NCI-H128 (cell line): Measurements from ENCODE around the gene RABEP1.

ENCODE experiments used
- DNase-seq: peaks from one replicate; lab custom pipeline; 2025; ENCODE audit not compliant: unreplicated experiment; lab: John Stamatoyannopoulos, UW

The RABEP1 gene

GRCh38 chr17:5264893-5265292 is 17.2 kb upstream of the RABEP1 start:
- no peak for DNase-seq

- DNase-seq, result no peak
These were observed 12.7 kb upstream of the RABEP1 start for GRCh38 chr17:5269241-5269960.

GRCh38 chr17:5272322-5272721 is 9.8 kb upstream of the RABEP1 start:
- no peak for DNase-seq

- DNase-seq, result no peak
These were observed 646 bp downstream of the RABEP1 start for GRCh38 chr17:5282642-5283217.

- no peak for DNase-seq
These were observed 1.7 kb downstream of the RABEP1 start for GRCh38 chr17:5283571-5284315.

GRCh38 chr17:5284681-5285080 is 2.6 kb downstream of the RABEP1 start:
- no peak for DNase-seq

GRCh38 chr17:5286846-5287245 is 4.8 kb downstream of the RABEP1 start:
- no peak for DNase-seq

- no peak for DNase-seq
These were observed 9.7 kb downstream of the RABEP1 start for GRCh38 chr17:5291683-5292350.

- no peak for DNase-seq
These were observed 15.2 kb downstream of the RABEP1 start for GRCh38 chr17:5297245-5297644.

GRCh38 chr17:5299383-5299782 is 17.3 kb downstream of the RABEP1 start:
- no peak for DNase-seq

- DNase-seq, result no peak
These were observed 22.6 kb downstream of the RABEP1 start for GRCh38 chr17:5304636-5305035.

GRCh38 chr17:5309851-5310250 is 27.8 kb downstream of the RABEP1 start:
- no peak for DNase-seq

- no peak for DNase-seq
These were observed 43.8 kb downstream of the RABEP1 start for GRCh38 chr17:5325851-5326250.

- no peak for DNase-seq
These were observed 47.9 kb downstream of the RABEP1 start for GRCh38 chr17:5329784-5330557.

- DNase-seq, result no peak
These were observed 48.9 kb downstream of the RABEP1 start for GRCh38 chr17:5330981-5331380.

GRCh38 chr17:5331506-5331905 is 49.4 kb downstream of the RABEP1 start:
- DNase-seq, result no peak

GRCh38 chr17:5344914-5345313 is 62.8 kb downstream of the RABEP1 start:
- DNase-seq, result no peak

GRCh38 chr17:5352681-5353289 is 70.7 kb downstream of the RABEP1 start:
- no peak for DNase-seq

GRCh38 chr17:5354310-5354709 is 72.2 kb downstream of the RABEP1 start:
- DNase-seq, result no peak

- no peak for DNase-seq
These were observed 72.9 kb downstream of the RABEP1 start for GRCh38 chr17:5354886-5355415.
